Bronchial epithelial cell (primary cell): ENCODE measurements around the gene IFITM10. TPM values are rescaled to one million over a fixed set of nuclear protein-coding genes. Genes with fewer than 3 reads are reported as not detected.

Experiments used
- DNase-seq: peaks from one replicate; pipeline ENCODE4 v3.0.0-alpha.2; 2010; ENCODE audit warnings: low read depth
- FAIRE-seq: peaks from 2 replicates; lab custom pipeline; 2011; peaks lifted over from hg19 to GRCh38; lab: Jason Lieb, UNC
- H3K27me3 ChIP-seq: 2 replicates; pipeline ENCODE4 v1.5.1; 2011; ENCODE audit warnings: low read length; ENCODE audit not compliant: control insufficient read depth, insufficient read depth
- H3K36me3 ChIP-seq: 2 replicates; pipeline ENCODE4 v1.5.1; 2011; ENCODE audit warnings: low read length; ENCODE audit not compliant: control insufficient read depth, insufficient read depth
- H3K4me3 ChIP-seq: 2 replicates; pipeline ENCODE4 v1.5.1; 2011; ENCODE audit warnings: mild to moderate bottlenecking, low read depth, low read length, control low read depth
- CTCF ChIP-seq: IDR thresholded peaks from 2 replicates; pipeline ENCODE4 v1.5.1; 2011; ENCODE audit warnings: mild to moderate bottlenecking, moderate library complexity, low read length, control low read depth, inconsistent platforms; ENCODE audit not compliant: insufficient read depth, severe bottlenecking
- total RNA-seq: library from RNA; depleted of rRNA; stranded (reverse); fragments of >200 nt; gene quantifications from 2 replicates; pipeline ENCODE4 v1.2.1, GENCODE V29; 2014

The IFITM10 gene
- total RNA-seq, 1 donor from 2014 or later, result 1.3 TPM

GRCh38 chr11:1750840-1751530 lies 590 bp upstream of the IFITM10 start:
- H3K36me3 ChIP-seq, result peaks cover 25% of the 10 kb centered on the region
- no peak for TF ChIP-seq CTCF
- H3K4me3 ChIP-seq, result peak overlapping the region; percentile 62
- H3K27me3 ChIP-seq, result no peaks in the 10 kb centered on the region
- no peak for FAIRE-seq
- DNase-seq, result no peak

DNA sequence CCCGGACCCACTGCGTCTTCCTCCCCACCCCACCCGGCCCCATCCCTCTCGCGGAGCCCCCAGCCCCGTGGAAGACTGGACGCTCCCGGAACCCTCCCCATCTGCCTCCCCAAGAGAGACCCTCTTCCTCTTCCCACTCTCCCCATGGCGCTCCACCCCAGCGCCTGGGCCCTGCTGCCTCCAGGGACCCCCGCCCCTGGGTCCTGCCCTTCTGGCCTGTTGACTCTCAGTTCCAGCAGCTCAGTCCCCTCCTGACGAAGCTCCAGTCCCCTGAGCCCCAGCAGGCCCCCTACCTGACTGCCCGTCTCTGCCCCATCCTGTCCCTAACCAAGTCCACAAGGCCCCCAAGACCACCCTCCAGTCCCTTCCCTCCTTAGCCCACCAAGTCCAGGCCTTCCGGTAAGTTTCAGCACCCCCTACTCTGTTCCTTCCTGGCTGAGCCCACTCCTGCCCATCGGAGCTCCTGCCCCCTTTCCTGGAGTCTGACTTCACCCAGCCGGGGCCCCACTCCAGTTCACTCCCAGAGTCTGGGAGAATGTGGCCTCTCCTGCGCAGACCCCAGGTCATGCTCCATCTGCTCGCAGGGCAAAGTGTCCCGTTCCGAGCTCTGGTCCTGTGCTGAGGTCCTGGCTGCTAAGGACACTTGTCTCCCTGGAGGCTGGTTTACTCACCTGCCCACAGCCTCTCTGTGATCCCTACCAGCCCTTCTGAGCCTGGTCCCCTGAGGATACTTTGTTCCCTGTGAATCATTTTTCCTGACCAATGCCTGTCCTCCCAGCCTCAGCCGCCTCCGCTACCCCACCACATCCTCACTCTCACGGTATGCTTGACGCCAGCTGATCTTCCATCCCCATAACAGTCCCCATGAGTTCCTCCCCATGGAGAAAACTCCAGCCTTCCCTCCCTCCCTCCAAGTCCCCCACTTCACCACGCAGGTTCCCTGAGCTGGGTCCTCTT lies 722 bp downstream of the IFITM10 start:
- Histone ChIP-seq H3K27me3 (no peaks in the 10 kb centered on the region), H3K36me3 (peaks cover 15% of the 10 kb centered on the region), H3K4me3 (peak overlapping the region; percentile 62)
- DNase-seq, result peak; percentile 86
- peak; percentile 76 for FAIRE-seq
- no peak for TF ChIP-seq CTCF

DNA sequence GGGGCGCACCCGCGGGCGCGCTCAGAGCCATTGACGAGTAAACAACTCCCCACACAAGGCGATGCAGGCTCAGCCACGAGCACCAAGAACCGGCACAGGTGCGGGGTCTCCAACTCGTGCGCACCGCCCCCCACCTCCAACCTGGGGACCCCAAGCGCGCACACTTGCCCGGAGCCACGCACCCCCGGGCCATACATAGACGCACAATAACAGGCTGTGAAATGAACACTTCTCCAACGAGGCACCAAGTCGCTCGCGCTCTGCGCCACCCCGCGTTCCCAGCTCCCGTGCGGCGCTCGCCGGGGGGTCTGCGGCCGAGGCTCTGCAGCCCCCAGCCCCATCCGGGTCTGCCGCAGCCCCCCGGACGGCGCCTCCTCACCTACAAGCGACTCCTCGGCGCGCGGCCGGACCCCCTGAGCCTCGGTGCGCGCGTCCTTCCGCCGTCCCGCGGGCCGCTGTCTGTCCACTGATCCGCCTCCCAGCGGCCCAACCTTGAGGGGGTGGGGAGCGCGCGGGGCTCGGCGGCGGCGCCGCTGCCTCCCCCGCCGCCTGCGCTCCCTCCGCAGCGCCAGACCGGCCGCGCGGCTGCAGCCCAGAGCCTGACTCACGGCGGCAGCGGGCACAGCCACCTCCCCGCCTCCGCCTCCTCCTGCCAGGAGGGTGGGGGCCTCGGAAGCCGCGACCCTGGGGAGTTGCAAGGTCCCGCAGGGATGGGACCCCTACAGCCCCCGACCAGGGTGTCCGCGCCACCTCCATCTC lies 1.6 kb downstream of the IFITM10 start:
- DNase-seq (no peak), FAIRE-seq (no peak)
- Histone ChIP-seq H3K36me3 (peaks cover 12% of the 10 kb centered on the region), H3K27me3 (no peaks in the 10 kb centered on the region), H3K4me3 (peak overlapping the region; percentile 62)
- no peak for TF ChIP-seq CTCF

GRCh38 chr11:1747753-1748635 lies 2.4 kb downstream of the IFITM10 start:
- H3K27me3 ChIP-seq, result no peaks in the 10 kb centered on the region
- FAIRE-seq, result no peak
- TF ChIP-seq CTCF, result peak; percentile 40
- peak overlapping the region; percentile 62 for H3K4me3 ChIP-seq
- peaks cover 7% of the 10 kb centered on the region for H3K36me3 ChIP-seq
- DNase-seq, result no peak
